GM12892 (cell line): ENCODE results near the gene GFPT2.
A peak's percentile ranks its signal among the peaks of the same experiment; 100 is the strongest.

Experiments
- DNase-seq: peaks from one replicate; pipeline ENCODE4 v3.0.0; 2011; ENCODE audit not compliant: insufficient read length
- FAIRE-seq: peaks from 2 replicates; lab custom pipeline; 2011; peaks lifted over from hg19 to GRCh38; lab: Jason Lieb, UNC
- POLR2A ChIP-seq: IDR thresholded peaks from 2 replicates; pipeline ENCODE4 v1.6.1; 2011; ENCODE audit warnings: low read depth, low read length, control low read depth
- POLR2AphosphoS5 ChIP-seq: IDR thresholded peaks from 2 replicates; pipeline ENCODE4 v1.6.1; 2011; ENCODE audit warnings: low read depth, low read length, control low read depth
- TAF1 ChIP-seq: IDR thresholded peaks from 2 replicates; pipeline ENCODE4 v1.6.1; 2011; ENCODE audit warnings: low read depth, mild to moderate bottlenecking, control low read depth, low read length, borderline replicate concordance

GFPT2 gene

DNA sequence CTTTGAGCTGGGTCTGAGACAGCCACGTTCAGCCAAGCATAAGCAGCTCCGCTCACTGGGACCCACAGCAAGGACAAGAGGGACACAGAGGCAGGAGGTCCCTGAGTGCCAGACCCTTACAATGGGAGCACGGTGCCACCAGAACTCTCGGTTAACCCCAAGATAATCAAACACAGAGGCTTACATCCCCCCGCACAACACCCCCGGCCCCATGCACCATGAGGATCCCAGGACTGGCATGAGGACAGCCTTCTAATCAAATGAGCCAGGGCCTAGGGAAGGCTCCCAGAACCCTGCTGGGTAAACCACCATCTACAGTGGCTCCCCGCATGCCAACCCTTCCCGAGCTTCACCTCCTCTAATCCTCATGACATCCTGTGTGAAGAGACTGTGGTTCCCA lies 7.4 kb downstream of the GFPT2 start:
- TF ChIP-seq POLR2AphosphoS5: no peak
- TF ChIP-seq POLR2A: no peak
- DNase-seq (no peak), FAIRE-seq (no peak)

DNA sequence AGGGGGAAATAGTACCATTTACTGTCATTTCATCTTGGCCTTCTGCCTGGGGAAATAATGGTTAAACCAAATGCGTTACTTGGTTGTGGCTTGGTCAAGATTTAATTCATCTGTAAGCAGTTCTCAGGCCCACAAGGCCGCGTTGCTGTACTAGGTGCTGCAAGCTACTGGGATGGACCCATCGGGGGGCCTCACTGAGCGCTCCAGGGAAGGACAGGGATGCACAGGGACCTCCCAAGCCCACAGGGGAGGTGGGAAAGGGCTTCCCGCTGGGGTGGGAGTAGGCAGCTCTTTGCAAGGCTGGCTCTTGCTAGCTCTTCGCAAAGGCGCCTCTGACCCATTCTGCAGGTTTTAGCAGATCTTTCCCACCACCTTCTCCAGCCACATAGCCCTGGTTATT lies 8.0 kb downstream of the GFPT2 start:
- DNase-seq: no peak
- TF ChIP-seq POLR2AphosphoS5: no peak
- no peak for TF ChIP-seq POLR2A
- TF ChIP-seq TAF1: no peak
- no peak for FAIRE-seq

DNA sequence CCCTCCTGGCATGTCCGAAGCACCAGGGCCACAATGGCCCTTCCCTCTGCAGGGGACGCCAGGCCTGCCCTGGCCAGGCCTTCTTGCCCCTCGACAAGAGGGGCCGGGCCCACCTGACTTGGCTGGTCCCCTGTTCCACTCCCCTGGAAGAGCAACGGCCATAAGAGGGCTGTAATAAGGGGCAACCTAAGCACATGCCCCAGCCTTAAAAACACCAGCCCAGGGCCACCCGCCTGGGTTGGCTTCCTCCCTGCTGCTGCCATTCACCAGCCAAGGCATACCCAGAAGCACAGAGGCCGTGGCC lies 8.5 kb downstream of the GFPT2 start:
- TF ChIP-seq TAF1: no peak
- no peak for TF ChIP-seq POLR2A
- FAIRE-seq: no peak
- DNase-seq: no peak

DNA sequence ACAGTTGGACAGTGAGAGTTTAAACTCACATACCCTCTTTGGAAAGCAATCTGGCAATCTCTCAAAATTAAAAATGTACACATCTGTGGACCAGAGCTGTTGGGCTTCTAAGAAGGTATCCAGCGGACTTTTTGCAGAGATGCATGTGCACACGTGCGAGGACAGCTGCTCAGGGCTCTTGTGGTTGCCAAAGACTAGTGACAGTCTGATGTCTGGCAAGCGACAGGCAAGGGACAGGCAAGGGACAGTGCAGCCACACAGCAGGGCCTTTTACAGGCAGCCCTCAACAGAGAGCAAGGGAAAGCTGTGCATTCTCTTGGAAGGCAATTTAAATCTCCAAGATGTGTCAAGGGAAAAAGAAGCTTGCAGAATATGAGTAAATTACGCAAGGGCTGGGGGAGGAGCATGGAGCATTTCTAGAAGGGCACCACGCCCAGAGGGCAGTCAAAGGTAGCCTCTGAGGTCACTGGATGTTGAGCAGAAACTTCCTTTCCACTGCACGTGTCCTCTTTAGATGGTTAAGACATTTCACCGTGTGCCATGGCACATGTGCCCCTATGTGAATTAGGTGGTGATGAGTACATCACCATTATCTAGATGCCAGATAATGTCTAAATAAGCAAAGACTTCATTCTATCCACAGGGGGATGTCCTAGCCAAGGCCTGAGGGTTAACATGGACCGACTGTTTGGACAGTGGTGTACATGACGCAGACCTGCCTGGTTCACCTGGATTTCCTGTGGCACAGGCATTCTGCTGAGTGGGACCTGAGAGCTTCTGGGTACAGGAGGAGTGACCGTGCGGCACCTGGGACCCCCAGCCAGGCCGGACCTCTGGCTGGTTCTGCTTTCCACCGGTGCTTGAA lies 9.1 kb downstream of the GFPT2 start:
- DNase-seq: no peak

DNA sequence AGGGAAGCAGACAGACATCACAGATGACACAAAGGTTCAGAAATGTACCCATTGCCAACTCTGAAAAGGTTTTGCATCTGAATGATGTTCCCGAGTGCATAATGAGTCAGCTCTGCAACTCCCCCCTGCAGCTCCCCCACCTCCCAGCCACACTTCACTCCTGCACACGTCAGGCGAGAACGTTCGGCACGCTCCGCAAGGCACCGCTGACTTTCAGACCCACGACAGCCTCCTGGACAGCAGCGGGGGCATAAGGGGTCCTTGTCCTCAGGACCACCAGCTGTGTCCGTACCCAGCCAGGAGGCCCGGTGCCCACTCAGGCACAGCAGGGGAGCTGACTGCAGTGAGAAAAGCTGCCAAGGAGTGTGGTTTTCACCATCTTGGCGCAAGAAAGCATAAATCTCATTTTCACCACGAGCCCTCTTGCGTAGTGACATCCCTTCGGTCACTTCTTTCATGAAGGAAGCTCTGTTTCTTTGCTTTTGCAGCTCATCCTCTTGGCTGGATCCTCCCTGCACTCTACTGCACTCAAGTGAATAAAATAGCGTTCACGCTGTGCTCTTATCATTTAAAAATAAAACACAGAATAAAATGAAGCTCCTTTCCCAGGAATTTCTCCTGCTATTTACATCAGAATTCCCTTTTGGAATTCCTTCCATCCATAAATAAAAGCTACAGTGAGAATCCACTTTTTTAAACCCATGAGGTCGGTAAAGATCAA lies 9.9 kb downstream of the GFPT2 start:
- no peak for DNase-seq
- FAIRE-seq: no peak
- TF ChIP-seq POLR2A (no peak), TAF1 (no peak), POLR2AphosphoS5 (no peak)

More for the DNA sequence above, 9.1 kb downstream of the GFPT2 start:
- no peak for FAIRE-seq
- TF ChIP-seq POLR2A: no peak
- 0 out of 2 replicates have a peak, but pooled peaks have one; percentile 33 for TF ChIP-seq TAF1
- TF ChIP-seq POLR2AphosphoS5: no peak

DNA sequence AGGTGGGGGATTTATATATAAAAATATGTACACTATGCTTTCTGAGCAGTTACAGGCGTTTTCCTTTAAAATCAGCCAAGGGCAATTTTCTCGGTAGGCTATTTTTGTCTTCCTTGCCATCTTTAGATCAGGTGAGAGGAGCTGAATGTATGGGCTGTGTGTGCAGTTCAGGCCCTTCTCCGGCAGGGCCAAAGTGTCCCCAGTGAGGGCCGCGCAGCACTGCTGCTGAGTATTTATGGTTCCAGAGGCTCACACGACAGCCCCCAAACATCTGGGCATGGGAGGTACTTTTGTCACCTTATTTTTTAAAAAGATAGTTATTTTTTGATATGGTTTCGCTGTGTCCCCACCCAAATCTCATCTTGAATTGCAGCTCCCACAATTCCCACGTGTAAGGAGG lies 11.5 kb downstream of the GFPT2 start:
- TF ChIP-seq POLR2AphosphoS5 (no peak), TAF1 (no peak), POLR2A (no peak)
- no peak for FAIRE-seq
- DNase-seq: no peak

DNA sequence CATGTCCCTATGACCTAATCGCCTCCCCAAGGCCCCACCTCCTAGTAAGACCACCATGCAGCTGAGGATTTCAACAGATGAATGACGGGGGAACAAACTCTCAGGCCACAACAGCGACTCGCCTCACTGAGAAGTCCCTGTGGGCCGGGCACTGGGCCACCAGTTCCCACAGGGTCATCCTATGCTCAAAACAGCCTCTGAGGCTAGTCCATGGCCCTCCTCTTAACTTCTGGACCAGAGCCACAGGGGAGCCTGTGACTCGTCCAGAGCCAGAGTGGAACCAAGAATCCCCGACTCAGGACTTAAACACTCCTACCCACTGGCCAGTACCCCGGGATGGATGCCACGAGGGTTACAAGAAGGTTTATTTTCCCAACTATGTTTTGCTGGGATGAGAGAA lies 12.3 kb downstream of the GFPT2 start:
- DNase-seq (no peak), FAIRE-seq (no peak)
- TF ChIP-seq TAF1 (no peak), POLR2AphosphoS5 (no peak), POLR2A (no peak)

DNA sequence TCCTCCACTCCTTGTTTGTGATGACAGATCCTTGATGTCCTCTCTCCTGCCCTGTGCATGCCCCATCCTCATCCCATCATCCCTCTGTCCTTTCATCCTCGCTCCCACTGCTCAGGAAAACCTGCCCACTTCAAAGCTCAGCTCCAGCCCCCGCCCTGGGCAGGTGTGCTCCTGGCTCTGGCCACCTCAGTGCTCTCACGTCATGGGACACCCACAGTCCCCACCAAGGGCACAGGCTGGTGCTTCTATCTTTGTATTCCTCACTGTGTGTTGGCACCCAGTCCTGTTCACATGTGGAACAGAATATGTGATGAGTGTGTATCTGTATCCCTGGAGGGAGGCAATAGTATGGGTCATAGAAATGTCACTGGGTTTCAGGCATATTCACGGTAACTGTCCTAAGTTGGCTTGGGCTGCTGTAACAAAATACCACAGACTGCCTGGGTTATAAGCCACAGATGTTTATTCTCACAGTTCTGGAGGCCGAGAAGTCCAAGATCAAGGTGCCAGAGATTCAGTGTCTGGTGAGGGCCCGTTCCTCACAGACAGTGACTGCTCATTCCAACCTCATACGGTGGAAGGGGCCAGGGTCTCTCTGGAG lies 13.5 kb downstream of the GFPT2 start:
- no peak for DNase-seq
- FAIRE-seq: no peak
- TF ChIP-seq POLR2AphosphoS5 (no peak), POLR2A (no peak), TAF1 (no peak)

DNA sequence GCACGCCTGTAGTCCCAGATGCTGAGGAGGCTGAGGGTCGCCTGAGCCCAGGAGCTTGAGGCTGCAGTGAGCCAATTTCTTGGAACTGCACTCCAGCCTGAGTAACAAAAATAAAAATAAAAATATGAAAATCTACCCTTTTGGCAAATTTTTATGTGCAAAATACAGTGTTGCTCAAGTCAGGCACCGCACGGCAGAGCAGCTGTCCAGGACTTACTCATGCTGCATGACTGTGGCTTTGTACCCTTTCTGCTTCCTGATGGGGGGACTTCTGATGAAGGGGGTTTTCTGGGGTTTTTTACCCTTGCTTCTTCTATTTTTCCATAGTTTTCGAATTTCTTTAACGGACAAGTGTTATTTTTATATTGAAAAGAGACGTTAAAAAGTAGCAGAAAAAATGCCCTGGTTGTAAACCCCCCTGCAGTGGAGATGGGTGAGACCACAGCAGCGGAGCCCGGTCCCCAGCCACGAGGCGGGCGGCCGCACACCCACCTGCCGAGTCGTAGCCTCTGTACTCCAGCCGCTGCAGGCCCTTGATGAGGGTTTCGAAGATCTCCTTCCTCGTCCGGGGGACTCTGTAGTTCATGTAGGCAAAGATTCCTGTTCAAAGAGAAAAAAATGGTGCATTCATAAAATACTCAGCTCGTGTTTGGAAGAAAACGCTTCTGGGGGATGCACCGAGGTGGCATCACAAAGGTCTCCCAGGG lies 15.0 kb downstream of the GFPT2 start:
- DNase-seq (no peak), FAIRE-seq (no peak)
- TF ChIP-seq TAF1 (no peak), POLR2A (no peak), POLR2AphosphoS5 (no peak)

DNA sequence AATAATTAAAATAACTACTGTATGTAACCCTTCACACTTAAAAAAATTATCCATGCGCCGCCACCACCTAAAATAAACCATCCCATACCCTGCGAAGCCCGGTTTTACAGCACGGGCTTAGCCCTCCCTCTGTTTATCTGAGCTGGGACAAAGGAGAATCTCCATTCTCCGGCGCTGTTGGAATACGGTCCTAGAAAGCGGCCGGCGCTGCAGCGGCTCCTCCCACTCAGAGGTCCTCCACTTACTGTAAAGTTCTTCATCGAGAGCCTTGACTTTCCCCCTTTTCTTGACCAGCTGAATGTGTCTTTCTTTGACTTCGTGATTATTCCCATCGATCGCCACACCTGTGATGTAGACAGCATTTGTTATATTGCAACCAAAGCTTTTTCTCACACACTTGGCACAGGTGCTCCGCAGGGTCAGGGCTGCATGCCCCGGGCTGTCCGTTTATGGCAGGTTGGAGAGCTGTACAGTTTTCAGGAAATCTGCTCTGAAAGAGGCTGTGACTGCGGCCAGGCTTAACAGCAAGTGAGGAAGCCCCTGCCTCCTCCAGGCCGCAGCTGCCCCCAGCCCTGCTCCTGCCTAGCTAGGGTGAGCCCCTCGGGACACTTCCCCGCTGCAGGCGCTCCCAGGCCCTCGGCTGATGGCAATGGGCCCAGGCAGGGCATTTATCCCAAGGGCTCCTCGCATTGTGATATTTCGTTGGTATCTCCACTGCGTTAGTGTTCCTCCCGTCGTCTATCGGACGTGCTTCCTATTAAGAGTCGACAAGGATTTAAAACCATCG lies 16.7 kb downstream of the GFPT2 start:
- TF ChIP-seq TAF1: no peak
- no peak for TF ChIP-seq POLR2A
- no peak for TF ChIP-seq POLR2AphosphoS5
- no peak for FAIRE-seq
- DNase-seq: no peak

DNA sequence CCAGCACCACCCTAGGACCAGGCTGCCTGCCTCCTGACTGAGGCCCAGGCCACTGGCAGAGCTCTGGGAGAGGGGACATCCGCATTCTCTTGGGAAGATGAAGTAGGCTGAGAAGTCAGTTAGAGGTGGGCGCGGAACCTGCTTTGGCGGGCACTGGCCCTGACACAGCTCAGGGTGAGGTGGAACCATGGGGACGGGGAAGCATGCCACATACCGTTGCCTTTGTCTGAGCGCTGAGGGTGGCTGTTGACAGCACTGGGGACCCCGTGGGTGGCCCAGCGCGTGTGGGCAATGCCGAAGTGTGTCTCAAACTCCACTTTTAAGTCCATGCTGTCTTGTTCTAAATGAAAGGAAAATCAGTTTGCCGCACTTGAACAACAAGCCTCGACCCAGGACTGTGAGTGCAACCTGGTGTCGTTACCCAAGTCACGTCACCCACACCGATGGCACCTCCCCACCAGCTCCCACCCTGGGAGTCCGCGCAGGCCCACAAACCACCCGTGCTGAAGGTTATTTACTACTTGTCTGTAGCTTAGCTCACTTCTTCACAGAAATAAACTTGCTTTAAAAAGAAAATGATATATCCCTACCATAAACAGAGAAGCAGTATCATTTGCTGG lies 17.4 kb downstream of the GFPT2 start:
- FAIRE-seq: no peak
- TF ChIP-seq POLR2A (no peak), TAF1 (no peak), POLR2AphosphoS5 (no peak)

More for the DNA sequence above, 17.4 kb downstream of the GFPT2 start:
- no peak for DNase-seq
